H1 (cell line): ENCODE results near the gene LBP. TPM values are rescaled to one million over a fixed set of nuclear protein-coding genes. Genes with fewer than 3 reads are reported as not detected.

ENCODE experiments used
- CTCF ChIA-PET: fragments of 300-600 bp; sonication (Branson Sonifier 250); formaldehyde crosslinking; loops from one replicate; lab custom pipeline; 2021; ENCODE audit not compliant: partially characterized antibody; lab: Charles Lee
- POLR2A ChIA-PET: fragments of 300-600 bp; sonication (Branson Sonifier 250); formaldehyde crosslinking; loops from one replicate; lab custom pipeline; 2021; ENCODE audit warnings: inconsistent platforms; ENCODE audit not compliant: partially characterized antibody; lab: Charles Lee
- DNase-seq, 2 experiments: peaks; one replicate each; pipeline versions ENCODE4 v3.0.0 to v3.0.0-alpha.2; 2010 to 2022; ENCODE audit warnings: low spot score in 2 of 2, low read depth in 1 of 2, mixed read lengths in 1 of 2
- FAIRE-seq: peaks from 2 replicates; lab custom pipeline; 2011; peaks lifted over from hg19 to GRCh38; lab: Jason Lieb, UNC
- H2AFZ ChIP-seq: 2 replicates; pipeline ENCODE4 v1.8.1; 2012; ENCODE audit warnings: low read length, inconsistent platforms
- H2AK5ac ChIP-seq: 2 replicates; pipeline ENCODE4 v1.6.1; 2013; ENCODE audit warnings: low read depth, low read length
- H2BK120ac ChIP-seq: replicated peaks from 2 replicates; pipeline ENCODE3; 2013; ENCODE audit warnings: low read depth, low read length, inconsistent platforms
- H2BK12ac ChIP-seq: 2 replicates; pipeline ENCODE4 v1.6.1; 2013; ENCODE audit warnings: low read depth, low read length
- H2BK15ac ChIP-seq: 2 replicates; pipeline ENCODE4 v1.6.1; 2013; ENCODE audit warnings: low read length
- H2BK20ac ChIP-seq: 2 replicates; pipeline ENCODE4 v1.6.1; 2013; ENCODE audit warnings: low read length
- H2BK5ac ChIP-seq: 2 replicates; pipeline ENCODE4 v1.6.1; 2013; ENCODE audit warnings: low read depth, low read length
- H3K14ac ChIP-seq: 2 replicates; pipeline ENCODE4 v1.6.1; 2013; ENCODE audit warnings: inconsistent platforms; ENCODE audit not compliant: insufficient read length
- H3K18ac ChIP-seq: 2 replicates; pipeline ENCODE4 v1.6.1; 2013; ENCODE audit warnings: low read length; ENCODE audit errors: extremely low read depth
- H3K23ac ChIP-seq: 2 replicates; pipeline ENCODE4 v1.6.1; 2013; ENCODE audit warnings: inconsistent platforms; ENCODE audit not compliant: insufficient read length
- H3K23me2 ChIP-seq: 2 replicates; pipeline ENCODE4 v1.6.1; 2013; ENCODE audit warnings: low read depth, low read length
- H3K27ac ChIP-seq: 2 replicates; pipeline ENCODE4 v1.6.1; 2011; ENCODE audit warnings: low read depth, low read length, inconsistent platforms
- H3K27me3 ChIP-seq, 4 experiments: replicated peaks in 1 of 4; 1 replicate in 1 of 4; 2 replicates in 3 of 4; pipeline versions ENCODE4 v1.6.1 to v1.8.1; 2011 to 2013; ENCODE audit warnings: low read length in 3 of 4, mild to moderate bottlenecking in 3 of 4, inconsistent platforms in 2 of 4, mixed read lengths in 2 of 4, moderate library complexity in 1 of 4; ENCODE audit not compliant: control insufficient read depth in 3 of 4, insufficient read depth in 3 of 4; ENCODE audit errors: extremely low read depth in 1 of 4
- H3K36me3 ChIP-seq, 4 experiments: 2 replicates each; pipeline versions ENCODE4 v1.6.1 to v1.8.1; 2011 to 2013; ENCODE audit warnings: mild to moderate bottlenecking in 4 of 4, low read length in 3 of 4, moderate library complexity in 2 of 4, control low read depth in 1 of 4, inconsistent platforms in 1 of 4; ENCODE audit not compliant: insufficient read depth in 4 of 4, control insufficient read depth in 2 of 4
- H3K4ac ChIP-seq: replicated peaks from 2 replicates; pipeline ENCODE3; 2013; ENCODE audit warnings: low read length, low read depth, mixed read lengths, inconsistent platforms; ENCODE audit not compliant: insufficient read length
- H3K4me1 ChIP-seq, 4 experiments: replicated peaks in 1 of 4; 1 replicate in 1 of 4; 2 replicates in 3 of 4; pipeline versions ENCODE4 v1.6.1 to v1.8.1; 2011 to 2013; ENCODE audit warnings: low read length in 3 of 4, inconsistent platforms in 2 of 4, mixed read lengths in 1 of 4; ENCODE audit not compliant: insufficient read depth in 4 of 4, control insufficient read depth in 3 of 4
- H3K4me2 ChIP-seq, 2 experiments: 2 replicates each; pipeline versions ENCODE4 v1.6.1 to v1.8.1; 2011 to 2013; ENCODE audit warnings: low read depth in 2 of 2, low read length in 2 of 2, control low read depth in 1 of 2, inconsistent platforms in 1 of 2, mild to moderate bottlenecking in 1 of 2; ENCODE audit not compliant: insufficient read depth in 1 of 2
- H3K4me3 ChIP-seq, 4 experiments: fragments of 200-600, 300-600 bp in 1 of 4; sonication (generic), shearing (Covaris generic), sonication (Bioruptor Twin) in 1 of 4; 2 replicates each; pipeline versions ENCODE4 v1.5.1 to v1.8.1; 2011 to 2016; ENCODE audit warnings: low read length in 4 of 4, low read depth in 3 of 4, control low read depth in 2 of 4, inconsistent platforms in 2 of 4, mild to moderate bottlenecking in 2 of 4, mixed read lengths in 1 of 4, moderate library complexity in 1 of 4; ENCODE audit not compliant: insufficient read depth in 2 of 4; ENCODE audit errors: extremely low read depth in 1 of 4
- H3K56ac ChIP-seq: replicated peaks from 2 replicates; pipeline ENCODE3; 2013; ENCODE audit warnings: low read depth, mild to moderate bottlenecking, mixed read lengths, low read length, inconsistent platforms; ENCODE audit not compliant: insufficient read length
- H3K79me1 ChIP-seq: 2 replicates; pipeline ENCODE4 v1.6.1; 2013; ENCODE audit warnings: low read depth, low read length, control low read depth
- H3K79me2 ChIP-seq, 2 experiments: 2 replicates each; pipeline versions ENCODE4 v1.6.1 to v1.8.1; 2012 to 2013; ENCODE audit warnings: low read length in 2 of 2, mild to moderate bottlenecking in 2 of 2, inconsistent platforms in 1 of 2; ENCODE audit not compliant: insufficient read depth in 2 of 2, control insufficient read depth in 1 of 2
- H3K9ac ChIP-seq, 4 experiments: replicated peaks in 1 of 4; 1 replicate in 1 of 4; 2 replicates in 3 of 4; pipeline versions ENCODE4 v1.6.1 to v1.8.1; 2011 to 2013; ENCODE audit warnings: low read depth in 3 of 4, low read length in 3 of 4, control low read depth in 2 of 4, mild to moderate bottlenecking in 2 of 4, moderate library complexity in 2 of 4, inconsistent platforms in 1 of 4; ENCODE audit errors: extremely low read depth in 1 of 4
- H3K9me3 ChIP-seq, 2 experiments: 2 replicates each; pipeline versions ENCODE4 v1.6.1 to v1.8.1; 2012 to 2013; ENCODE audit warnings: mild to moderate bottlenecking in 2 of 2, moderate library complexity in 2 of 2, control low read depth in 1 of 2, inconsistent platforms in 1 of 2, low read depth in 1 of 2, low read length in 1 of 2, mixed read lengths in 1 of 2; ENCODE audit not compliant: insufficient read depth in 2 of 2
- H4K20me1 ChIP-seq, 2 experiments: replicated peaks in 1 of 2; 2 replicates each; pipeline versions ENCODE3 to v1.8.1; 2011 to 2013; ENCODE audit warnings: inconsistent platforms in 2 of 2, low read length in 2 of 2, mild to moderate bottlenecking in 1 of 2; ENCODE audit not compliant: insufficient read depth in 2 of 2, control insufficient read depth in 1 of 2
- H4K5ac ChIP-seq: 2 replicates; pipeline ENCODE4 v1.6.1; 2013; ENCODE audit warnings: low read length, low read depth, mixed read lengths, inconsistent platforms; ENCODE audit not compliant: insufficient read length
- H4K8ac ChIP-seq: 2 replicates; pipeline ENCODE4 v1.8.0; 2013; ENCODE audit warnings: mild to moderate bottlenecking, moderate library complexity, low read length, inconsistent platforms; ENCODE audit not compliant: insufficient read depth; ENCODE audit errors: extremely low read depth
- H4K91ac ChIP-seq: replicated peaks from 2 replicates; pipeline ENCODE3; 2013; ENCODE audit warnings: low read length, mixed read lengths, inconsistent platforms; ENCODE audit not compliant: insufficient read length
- SAP30 ChIP-seq: fragments of 300-600 bp; sonication (generic); IDR thresholded peaks from 2 replicates; pipeline ENCODE4 v1.7.1; 2012; ENCODE audit warnings: low read length, moderate library complexity, mild to moderate bottlenecking, inconsistent platforms; ENCODE audit not compliant: insufficient read depth, insufficient replicate concordance
- SRF ChIP-seq: IDR thresholded peaks from 2 replicates; pipeline ENCODE4 v1.6.1; 2011; ENCODE audit warnings: mild to moderate bottlenecking, low read depth, low read length, moderate library complexity
- TCF12 ChIP-seq: IDR thresholded peaks from 2 replicates; pipeline ENCODE4 v1.6.1; 2011; ENCODE audit warnings: low read depth, mild to moderate bottlenecking, low read length
- WGBS, 2 experiments: shearing (Covaris generic) in 1 of 2; methylation state at CpG; one replicate each; pipeline versions ENCODE4 v1.1.6 to v1.1.7; 2013 to 2015; ENCODE audit warnings: low lambda C conversion rate in 2 of 2, mixed read lengths in 2 of 2, inconsistent platforms in 1 of 2, low coverage in 1 of 2, missing lambda C conversion rate in 1 of 2; ENCODE audit not compliant: insufficient replicate concordance in 2 of 2, insufficient coverage in 1 of 2, insufficient read length in 1 of 2; ENCODE audit errors: extremely low coverage in 1 of 2, missing lambda C conversion rate in 1 of 2; 5-methylcytosine and 5-hydroxymethylcytosine counted together
- polyA plus RNA-seq, 7 experiments: library from polyadenylated mRNA; depleted of rRNA in 3 of 7; stranded (reverse) in 5 of 7; unstranded in 2 of 7; fragments of >200 nt in 5 of 7; fragments of 200-250 nt in 2 of 7; gene quantifications; 1 replicate in 5 of 7; 2 replicates in 1 of 7; 4 replicates in 1 of 7; pipeline versions ENCODE4 v1.2.1 to v1.2.3, GENCODE V29; 2011 to 2013; ENCODE audit warnings: missing spikeins in 2 of 7, mixed read lengths in 2 of 7
- total RNA-seq: library from RNA; stranded (reverse); fragmentation: NEBNext Ultra II Directional; extraction: Animal tissue kit (Norgen Biotek cat#: 25700); gene quantifications from 2 replicates; pipeline ENCODE4 v1.2.1, GENCODE V29; 2021
- TF ChIP-seq, protein P1 (sequence below): IDR thresholded peaks from 2 replicates; pipeline ENCODE4 v1.6.1; 2012; ENCODE audit warnings: inconsistent platforms

The LBP gene
- total and polyA plus RNA-seq, 2 of the 8 experiments (the other 6 are each of a cell fraction or from before 2014, with no cell fraction given) = 0.60 to 0.63 TPM

- Histone ChIP-seq H3K18ac (no peak overlapping the region), H4K5ac (no peak overlapping the region), H3K79me2 (no peaks in the 10 kb centered on the region), H2AK5ac (no peak overlapping the region), H2AFZ (no peak overlapping the region), H4K20me1 (no peaks in the 10 kb centered on the region), H3K56ac (no peak overlapping the region), H3K4ac (no peak overlapping the region), H3K4me1 (no peaks in the 10 kb centered on the region), H2BK12ac (no peak overlapping the region), H4K91ac (no peak overlapping the region), H3K9me3 (no peaks in the 10 kb centered on the region), H2BK5ac (no peak overlapping the region), H3K36me3 (no peaks in the 10 kb centered on the region), H3K27ac (no peak overlapping the region), H3K27me3 (no peaks in the 10 kb centered on the region), H2BK20ac (no peak overlapping the region), H2BK120ac (no peak overlapping the region), H3K23me2 (no peaks in the 10 kb centered on the region), H3K9ac (no peak overlapping the region), H3K79me1 (no peaks in the 10 kb centered on the region), H4K8ac (no peak overlapping the region), H2BK15ac (no peak overlapping the region), H3K23ac (no peak overlapping the region), H3K4me3 (no peak overlapping the region), H3K14ac (no peak overlapping the region), H3K4me2 (no peak overlapping the region)
- POLR2A ChIA-PET = interaction anchor here (1.2 kb wide), 1 partner anchor 30 kb away, joined by 3 read pairs; no protein-coding TSS in a partner anchor
- CTCF ChIA-PET = interaction anchor here (0.7 to 16.7 kb wide), 6 partner anchors 8 to 92 kb away, joined by 3 to 231 read pairs (median 5); partner anchors contain the start of gene BPI
- DNase-seq (no peak), FAIRE-seq (no peak)
- 94% methylated on average over 2 of the region's 2 CpGs; no CpG with 5 or more reads in 1 of the 2 experiments for WGBS, 2 experiments
- TF ChIP-seq SAP30 (no peak), TCF12 (no peak), SRF (no peak)
- TF ChIP-seq, protein P1, sequence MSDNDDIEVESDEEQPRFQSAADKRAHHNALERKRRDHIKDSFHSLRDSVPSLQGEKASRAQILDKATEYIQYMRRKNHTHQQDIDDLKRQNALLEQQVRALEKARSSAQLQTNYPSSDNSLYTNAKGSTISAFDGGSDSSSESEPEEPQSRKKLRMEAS = no peak
- TF ChIP-seq, all 59 proteins: peak for 0
These were observed 48.9 kb downstream of the LBP start for GRCh38 chr20:38395165-38395564.
